ENCODE measurements around the gene STIP1.

DNA sequence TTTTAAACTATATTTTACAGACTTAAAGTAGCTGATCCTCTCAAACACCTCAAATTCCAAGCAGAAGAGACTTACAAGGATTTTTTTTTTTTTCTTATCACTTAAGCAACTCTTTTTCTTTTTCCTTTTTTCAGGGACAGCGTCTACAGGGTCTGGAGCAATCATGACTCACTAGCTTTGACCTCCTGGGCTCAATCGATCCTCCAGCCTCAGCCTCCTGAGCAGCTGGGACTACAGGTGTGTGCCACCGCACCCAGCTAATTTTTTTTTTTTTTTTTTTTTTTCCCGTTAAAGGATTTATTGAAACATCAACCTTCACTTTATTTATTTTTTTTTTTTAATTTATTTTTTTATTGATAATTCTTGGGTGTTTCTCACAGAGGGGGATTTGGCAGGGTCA lies 15.6 kb upstream of the STIP1 start:
- TF ChIP-seq POLR2A (IDR thresholded peaks at IDR 0.05; ENCODE audit: low read depth, low read length), result no peak
- no peak for TF ChIP-seq TAF1 (IDR thresholded peaks at IDR 0.05; ENCODE audit: low read depth, low read length)
- TF ChIP-seq POLR2AphosphoS5 (IDR thresholded peaks at IDR 0.05; ENCODE audit: low read depth, low read length), result no peak
- TF ChIP-seq PAX5 (IDR thresholded peaks at IDR 0.05; ENCODE audit: insufficient read depth, low read length, severe bottlenecking), result no peak

Measured in GM12891 (cell line).